Erythroblast (primary cell): ENCODE measurements around the gene ANKRD7.

Experiments
- GATA1 ChIP-seq: IDR thresholded peaks from 2 replicates; pipeline ENCODE4 v1.6.1; 2011; ENCODE audit warnings: low read depth, mild to moderate bottlenecking, control low read depth, low read length, moderate library complexity
- POLR2A ChIP-seq: IDR thresholded peaks from 2 replicates; pipeline ENCODE4 v1.6.1; 2011; ENCODE audit warnings: mild to moderate bottlenecking, low read length

DNA sequence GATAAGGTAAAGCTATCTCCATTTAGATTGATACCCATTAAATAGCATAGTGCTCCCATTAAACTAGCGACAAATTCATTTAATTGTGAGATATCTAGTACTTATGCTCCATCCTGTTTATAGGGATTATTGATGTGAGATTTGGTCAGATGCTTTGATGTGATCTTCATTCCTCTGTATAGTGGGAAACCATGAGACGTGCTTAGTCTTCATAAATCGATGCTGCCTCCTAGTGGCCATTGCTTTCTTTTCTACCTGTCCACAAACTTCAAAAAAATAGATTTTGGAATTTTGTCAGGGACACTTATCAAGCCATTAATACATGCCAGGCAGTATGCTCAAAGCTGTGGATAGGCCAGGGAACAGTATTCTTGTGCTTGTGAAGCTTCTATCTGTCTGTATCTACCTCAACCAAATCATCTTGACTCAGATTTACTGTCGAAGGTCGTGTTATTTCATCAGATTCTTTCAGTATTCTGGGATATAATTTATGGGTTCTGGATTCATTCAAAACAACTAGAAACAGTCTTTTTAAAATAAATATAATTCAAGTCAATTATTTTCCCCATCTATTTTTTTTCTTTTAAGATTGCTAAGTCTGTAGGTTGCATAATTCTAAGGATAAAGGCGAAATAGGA, 28.5 kb upstream of the ANKRD7 start:
- no peak for TF ChIP-seq POLR2A
- TF ChIP-seq GATA1: no peak
